Tibial nerve (tissue), 4 donors: Measurements from ENCODE around the gene PLXNA4. TPM values are rescaled to one million over a fixed set of nuclear protein-coding genes. Genes with fewer than 3 reads are reported as not detected.

Experiments
- DNase-seq, 2 donors: peaks; one replicate each; pipeline ENCODE4 v3.0.0-alpha.2; 2019; ENCODE audit warnings: low spot score in 2 of 2
- H3K27ac ChIP-seq, 4 donors: fragments of 200-600 bp; sonication (generic) in 3 of 4; one replicate each; pipeline ENCODE4 v1.5.1; 2017 to 2019; ENCODE audit warnings: mild to moderate bottlenecking in 1 of 4
- H3K27me3 ChIP-seq, 2 donors: fragments of 200-600 bp; sonication (generic) in 1 of 2; one replicate each; pipeline versions ENCODE4 v1.5.1 to v1.6.0; 2017 to 2019
- H3K36me3 ChIP-seq, 3 donors: fragments of 200-600 bp; sonication (generic); one replicate each; pipeline ENCODE4 v1.5.1; 2018 to 2019
- H3K4me1 ChIP-seq, 4 donors: fragments of 200-600 bp; sonication (generic) in 3 of 4; one replicate each; pipeline ENCODE4 v1.5.1; 2017 to 2019
- H3K4me3 ChIP-seq, 4 donors: fragments of 200-600 bp; sonication (generic) in 3 of 4; one replicate each; pipeline ENCODE4 v1.5.1; 2017 to 2019; ENCODE audit warnings: mild to moderate bottlenecking in 1 of 4, moderate library complexity in 1 of 4
- H3K9me3 ChIP-seq, 4 donors: fragments of 200-600 bp; sonication (generic) in 3 of 4; one replicate each; pipeline ENCODE4 v1.5.1; 2017 to 2019
- CTCF ChIP-seq, 5 experiments: fragments of 200-600 bp in 3 of 5; fragments of 450-650 bp in 2 of 5; sonication (generic) in 3 of 5; IDR thresholded peaks; one replicate each; pipeline ENCODE4 v1.5.1; 2016 to 2019; ENCODE audit warnings: antibody characterized with exemption in 5 of 5, mild to moderate bottlenecking in 3 of 5, moderate library complexity in 2 of 5
- EP300 ChIP-seq, 2 donors: sonication (generic); formaldehyde crosslinking; IDR thresholded peaks; one replicate each; pipeline ENCODE4 v1.6.1; 2017; ENCODE audit warnings: antibody characterized with exemption in 2 of 2, mild to moderate bottlenecking in 1 of 2
- POLR2A ChIP-seq, 2 donors: fragments of 450-650 bp; IDR thresholded peaks; one replicate each; pipeline ENCODE4 v1.6.1; 2017; ENCODE audit warnings: antibody characterized with exemption in 2 of 2, mild to moderate bottlenecking in 2 of 2, moderate library complexity in 2 of 2
- WGBS, 2 donors: methylation state at CpG; one replicate each; pipeline ENCODE4 v1.1.5; 2018; 5-methylcytosine and 5-hydroxymethylcytosine counted together
- total RNA-seq, 4 donors: library from RNA; depleted of rRNA; stranded (reverse); fragments of >200 nt; gene quantifications; one replicate each; pipeline ENCODE4 v1.1.0, GENCODE V29; 2016

Gene PLXNA4
- total RNA-seq, 4 donors from 2014 or later: 12.6 to 32.4 (median 13.7) TPM

GRCh38 chr7:132457658-132458057 is 118.6 kb downstream of the PLXNA4 start:
- H3K4me3 ChIP-seq: no peak overlapping the region
- no peak overlapping the region for H3K27ac ChIP-seq
- no peaks in the 10 kb centered on the region for H3K4me1 ChIP-seq
- WGBS, 2 donors: 80 to 83% methylated on average over 3 of the region's 3 CpGs
- no peaks in the 10 kb centered on the region for H3K36me3 ChIP-seq
- no peaks in the 10 kb centered on the region for H3K9me3 ChIP-seq
- no peak for DNase-seq
- no peaks in the 10 kb centered on the region for H3K27me3 ChIP-seq
- TF ChIP-seq POLR2A (IDR thresholded peaks at IDR 0.05): no peak
- TF ChIP-seq EP300 (IDR thresholded peaks at IDR 0.05): no peak
- TF ChIP-seq CTCF (IDR thresholded peaks at IDR 0.05): no peak

GRCh38 chr7:132456418-132456817 is 119.9 kb downstream of the PLXNA4 start:
- Histone ChIP-seq H3K4me1 (peaks cover 0 to 6% (median 0%) of the 10 kb centered on the region in 4 donors), H3K27ac (no peak overlapping the region), H3K9me3 (no peaks in the 10 kb centered on the region), H3K4me3 (no peak overlapping the region), H3K36me3 (no peaks in the 10 kb centered on the region), H3K27me3 (no peaks in the 10 kb centered on the region)
- DNase-seq: no peak
- WGBS, 2 donors: 72% methylated on average over 7 of the region's 7 CpGs
- TF ChIP-seq EP300 (IDR thresholded peaks at IDR 0.05) (no peak), CTCF (IDR thresholded peaks at IDR 0.05) (no peak), POLR2A (IDR thresholded peaks at IDR 0.05) (no peak)

GRCh38 chr7:132455378-132455777 is 120.9 kb downstream of the PLXNA4 start:
- no peak for TF ChIP-seq CTCF (IDR thresholded peaks at IDR 0.05)
- no peak for TF ChIP-seq EP300 (IDR thresholded peaks at IDR 0.05)
- TF ChIP-seq POLR2A (IDR thresholded peaks at IDR 0.05): no peak
- Histone ChIP-seq H3K4me1 (peaks cover 0 to 6% (median 0%) of the 10 kb centered on the region in 4 donors), H3K27me3 (no peaks in the 10 kb centered on the region), H3K4me3 (no peak overlapping the region), H3K36me3 (no peaks in the 10 kb centered on the region), H3K9me3 (no peaks in the 10 kb centered on the region), H3K27ac (no peak overlapping the region)
- WGBS, 2 donors: 44 to 55% methylated on average over 9 of the region's 9 CpGs
- DNase-seq: no peak

- H3K27ac ChIP-seq: no peak overlapping the region
- H3K4me1 ChIP-seq: peaks cover 0 to 6% (median 0%) of the 10 kb centered on the region in 4 donors
- no peak for DNase-seq
- 98% methylated on average over 3 of the region's 3 CpGs for WGBS, 2 donors
- no peaks in the 10 kb centered on the region for H3K9me3 ChIP-seq
- TF ChIP-seq EP300 (IDR thresholded peaks at IDR 0.05) (no peak), CTCF (IDR thresholded peaks at IDR 0.05) (no peak), POLR2A (IDR thresholded peaks at IDR 0.05) (no peak)
- H3K4me3 ChIP-seq: no peak overlapping the region
- H3K36me3 ChIP-seq: no peaks in the 10 kb centered on the region
- H3K27me3 ChIP-seq: no peaks in the 10 kb centered on the region
Observed at GRCh38 chr7:132453826-132454225, 122.4 kb downstream of the PLXNA4 start.

GRCh38 chr7:132451161-132451560 is 125.1 kb downstream of the PLXNA4 start:
- no peak overlapping the region for H3K27ac ChIP-seq
- WGBS, 2 donors: 89 to 94% methylated on average over 6 of the region's 6 CpGs

More at GRCh38 chr7:132451161-132451560, 125.1 kb downstream of the PLXNA4 start:
- no peaks in the 10 kb centered on the region for H3K9me3 ChIP-seq
- peaks cover 0 to 6% (median 0%) of the 10 kb centered on the region in 4 donors for H3K4me1 ChIP-seq
- H3K27me3 ChIP-seq: no peaks in the 10 kb centered on the region
- DNase-seq: no peak
- no peak overlapping the region for H3K4me3 ChIP-seq
- TF ChIP-seq EP300 (IDR thresholded peaks at IDR 0.05) (no peak), CTCF (IDR thresholded peaks at IDR 0.05) (no peak), POLR2A (IDR thresholded peaks at IDR 0.05) (no peak)
- no peaks in the 10 kb centered on the region for H3K36me3 ChIP-seq
